HL-60 (cell line): Measurements from ENCODE around the gene LSMEM2.

Source experiments
- DNase-seq, 2 experiments: peaks; one replicate each; pipeline ENCODE4 v3.0.0-alpha.2; 2010 to 2020; ENCODE audit warnings: low read depth in 1 of 2, low spot score in 1 of 2
- H3K27ac ChIP-seq: fragments of 250-450 bp; sonication (Bioruptor Pico); replicated peaks from 2 replicates; pipeline ENCODE4 v1.5.1; 2020; ENCODE audit warnings: mild to moderate bottlenecking, moderate library complexity
- H3K27me3 ChIP-seq: fragments of 250-450 bp; sonication (Bioruptor Pico); 2 replicates; pipeline ENCODE4 v1.5.1; 2021; ENCODE audit warnings: mild to moderate bottlenecking, moderate library complexity; ENCODE audit not compliant: insufficient read depth, poor library complexity, severe bottlenecking
- H3K4me3 ChIP-seq: replicated peaks from 2 replicates; pipeline ENCODE4 v1.5.1; 2011; ENCODE audit warnings: mild to moderate bottlenecking, control low read depth, low read length; ENCODE audit not compliant: insufficient read depth
- CTCF ChIP-seq: IDR thresholded peaks from one replicate; pipeline ENCODE4 v1.5.1; 2011; ENCODE audit warnings: low read length, control low read depth, inconsistent platforms; ENCODE audit not compliant: insufficient read depth
- GABPA ChIP-seq: IDR thresholded peaks from 2 replicates; pipeline ENCODE4 v1.6.1; 2012; ENCODE audit warnings: low read depth
- POLR2AphosphoS5 ChIP-seq: IDR thresholded peaks from 2 replicates; pipeline ENCODE4 v1.6.1; 2012; ENCODE audit warnings: low read depth
- REST ChIP-seq: IDR thresholded peaks from 2 replicates; pipeline ENCODE4 v1.6.1; 2012; ENCODE audit warnings: low read depth; ENCODE audit not compliant: insufficient replicate concordance
- SPI1 ChIP-seq: IDR thresholded peaks from 2 replicates; pipeline ENCODE4 v1.6.1; 2012; ENCODE audit warnings: low read depth, mild to moderate bottlenecking, borderline replicate concordance
- long read RNA-seq: library from polyadenylated mRNA; unstranded; transcript quantifications from one replicate; pipeline ENCODE4 v2.0.0, GENCODE V29; 2020

LSMEM2 gene
- long read RNA-seq, partial matches to known transcripts, result 0 of 1 reads
- long read RNA-seq, other reads (novel, unspliced or antisense), result 1 of 1 reads

- Histone ChIP-seq H3K27me3 (peaks cover 32% of the 10 kb centered on the region), H3K4me3 (no peak within 1 kb of the TSS), H3K27ac (no peak within 1 kb of the TSS)
- no peak for DNase-seq
- no peak for TF ChIP-seq REST
- TF ChIP-seq SPI1, result no peak
- TF ChIP-seq CTCF, result no peak
- no peak for TF ChIP-seq GABPA
- no peak for TF ChIP-seq POLR2AphosphoS5
These were observed at the start of gene LSMEM2 for GRCh38 chr3:50278880-50279224. LSMEM2 (plus strand) TSS chr3:50279087; CDS start chr3:50279114, 27 bp downstream.

- H3K4me3 ChIP-seq, result no peak overlapping the region
- TF ChIP-seq GABPA (no peak), CTCF (no peak), POLR2AphosphoS5 (no peak), REST (no peak), SPI1 (no peak)
- peak overlapping the region; percentile 78 for H3K27ac ChIP-seq
- no peak for DNase-seq
- H3K27me3 ChIP-seq, result no peaks in the 10 kb centered on the region
These were observed 49.4 kb upstream of the LSMEM2 start for GRCh38 chr3:50229490-50229889.

GRCh38 chr3:50230104-50230793, 48.6 kb upstream of the LSMEM2 start:
- Histone ChIP-seq H3K27ac (peak overlapping the region; percentile 78), H3K4me3 (no peak overlapping the region), H3K27me3 (no peaks in the 10 kb centered on the region)
- peak; percentile 42 to 63 for DNase-seq
- peak; percentile 86 for TF ChIP-seq SPI1
- TF ChIP-seq GABPA, result peak; percentile 68; the same call in 1 of the 2 replicates
- TF ChIP-seq CTCF, result no peak
- no peak for TF ChIP-seq REST
- no peak for TF ChIP-seq POLR2AphosphoS5
